Epithelial cell of esophagus (primary cell): ENCODE data around the gene ZC2HC1C.
"Not testable (repeated sequence)": the region's sequence is repeated elsewhere in the genome, so short reads cannot be mapped to it uniquely, and the experiment has no call there.

Source experiments
- DNase-seq: peaks from one replicate; pipeline ENCODE4 v3.0.0; 2010; ENCODE audit warnings: low read depth
- H3K4me3 ChIP-seq: 2 replicates; pipeline ENCODE4 v1.5.1; 2011; ENCODE audit warnings: mild to moderate bottlenecking, low read length, control low read depth
- TF ChIP-seq, protein P1 (sequence below): IDR thresholded peaks from 2 replicates; pipeline ENCODE4 v1.5.1; 2011; ENCODE audit warnings: low read depth, mild to moderate bottlenecking, low read length, control low read depth, inconsistent platforms; ENCODE audit not compliant: insufficient read depth; ENCODE audit errors: missing control alignments

ZC2HC1C gene

DNA sequence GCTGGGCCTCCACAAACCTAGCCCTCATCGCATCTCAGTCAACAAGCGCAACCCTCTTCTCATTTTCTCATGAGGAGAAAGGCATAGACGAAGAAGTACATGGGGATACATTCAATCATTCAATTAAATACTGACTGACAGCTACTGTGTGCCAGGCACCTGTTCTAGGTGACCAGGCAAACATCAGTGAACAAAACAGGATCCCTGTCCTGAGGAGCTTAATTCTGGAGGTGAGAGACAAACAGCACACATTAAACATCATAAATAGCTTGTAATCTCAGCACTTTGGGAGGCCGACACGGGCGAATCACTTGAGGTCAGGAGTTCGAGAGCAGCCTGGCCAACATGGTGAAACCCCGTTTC, 5.3 kb upstream of the ZC2HC1C start:
- TF ChIP-seq, protein P1, sequence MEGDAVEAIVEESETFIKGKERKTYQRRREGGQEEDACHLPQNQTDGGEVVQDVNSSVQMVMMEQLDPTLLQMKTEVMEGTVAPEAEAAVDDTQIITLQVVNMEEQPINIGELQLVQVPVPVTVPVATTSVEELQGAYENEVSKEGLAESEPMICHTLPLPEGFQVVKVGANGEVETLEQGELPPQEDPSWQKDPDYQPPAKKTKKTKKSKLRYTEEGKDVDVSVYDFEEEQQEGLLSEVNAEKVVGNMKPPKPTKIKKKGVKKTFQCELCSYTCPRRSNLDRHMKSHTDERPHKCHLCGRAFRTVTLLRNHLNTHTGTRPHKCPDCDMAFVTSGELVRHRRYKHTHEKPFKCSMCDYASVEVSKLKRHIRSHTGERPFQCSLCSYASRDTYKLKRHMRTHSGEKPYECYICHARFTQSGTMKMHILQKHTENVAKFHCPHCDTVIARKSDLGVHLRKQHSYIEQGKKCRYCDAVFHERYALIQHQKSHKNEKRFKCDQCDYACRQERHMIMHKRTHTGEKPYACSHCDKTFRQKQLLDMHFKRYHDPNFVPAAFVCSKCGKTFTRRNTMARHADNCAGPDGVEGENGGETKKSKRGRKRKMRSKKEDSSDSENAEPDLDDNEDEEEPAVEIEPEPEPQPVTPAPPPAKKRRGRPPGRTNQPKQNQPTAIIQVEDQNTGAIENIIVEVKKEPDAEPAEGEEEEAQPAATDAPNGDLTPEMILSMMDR: no peak
- H3K4me3 ChIP-seq: peak overlapping the region; percentile 96
- DNase-seq: no peak

DNA sequence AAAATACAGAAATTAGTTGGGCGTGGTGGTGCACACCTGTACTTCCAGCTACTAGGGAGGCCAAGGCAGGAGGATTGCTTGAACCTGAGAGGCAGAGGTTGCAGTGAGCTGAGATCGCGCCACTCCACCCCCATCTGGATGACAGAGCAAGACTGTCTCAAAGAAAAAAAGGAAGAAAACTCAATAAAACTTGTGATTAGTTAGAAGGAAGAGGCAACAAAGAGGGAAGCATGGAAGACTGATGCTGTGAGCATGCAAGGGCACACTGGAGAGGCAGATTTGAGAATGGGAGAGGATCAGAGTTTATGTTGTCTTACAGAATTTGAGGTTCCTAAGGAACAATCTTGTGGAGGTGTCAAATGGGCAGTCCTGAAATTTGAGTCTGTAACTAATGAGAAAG, 2.8 kb upstream of the ZC2HC1C start:
- TF ChIP-seq, protein P1: no peak
- H3K4me3 ChIP-seq: no peak overlapping the region
- DNase-seq: no peak

DNA sequence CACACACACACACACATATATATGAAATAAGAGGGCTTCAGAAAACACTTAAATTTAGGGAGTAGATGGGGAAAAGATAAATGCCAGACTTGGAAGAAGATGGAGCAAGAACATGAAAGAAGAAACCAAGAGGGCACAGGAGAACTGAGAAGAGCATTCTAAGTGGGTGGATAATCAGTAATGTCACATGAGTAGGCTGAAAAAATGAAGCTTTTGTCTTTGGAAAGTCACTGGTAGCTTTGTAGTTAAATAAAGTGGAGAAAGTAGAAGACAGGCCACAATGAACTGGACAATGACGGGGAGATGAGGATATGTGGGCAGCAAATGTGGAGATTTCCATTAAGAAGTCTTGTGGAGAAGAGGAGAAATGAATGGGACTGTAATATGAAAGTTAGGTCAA, 2.2 kb upstream of the ZC2HC1C start:
- no peak overlapping the region for H3K4me3 ChIP-seq
- DNase-seq: no peak
- TF ChIP-seq, protein P1: no peak

DNA sequence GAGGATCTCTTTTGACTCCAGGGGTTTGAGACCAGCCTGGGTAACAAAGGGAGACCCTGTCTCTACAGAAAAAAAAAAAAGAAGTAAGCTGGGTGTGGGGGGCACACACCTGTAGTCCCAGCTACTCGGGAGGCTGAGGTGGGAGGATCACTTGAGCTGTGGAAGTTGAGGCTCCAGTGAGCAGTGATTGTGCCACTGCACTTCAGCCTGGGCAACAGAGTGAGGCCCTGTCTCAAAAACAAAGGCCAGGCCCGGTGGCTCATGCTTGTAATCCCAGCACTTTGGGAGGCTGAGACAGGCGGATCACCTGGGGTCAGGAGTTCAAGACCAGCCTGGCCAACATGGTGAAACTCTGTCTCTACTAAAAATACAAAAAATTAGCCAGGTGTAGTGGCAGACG, 1.7 kb upstream of the ZC2HC1C start:
- not testable (repeated sequence) for H3K4me3 ChIP-seq, DNase-seq

DNA sequence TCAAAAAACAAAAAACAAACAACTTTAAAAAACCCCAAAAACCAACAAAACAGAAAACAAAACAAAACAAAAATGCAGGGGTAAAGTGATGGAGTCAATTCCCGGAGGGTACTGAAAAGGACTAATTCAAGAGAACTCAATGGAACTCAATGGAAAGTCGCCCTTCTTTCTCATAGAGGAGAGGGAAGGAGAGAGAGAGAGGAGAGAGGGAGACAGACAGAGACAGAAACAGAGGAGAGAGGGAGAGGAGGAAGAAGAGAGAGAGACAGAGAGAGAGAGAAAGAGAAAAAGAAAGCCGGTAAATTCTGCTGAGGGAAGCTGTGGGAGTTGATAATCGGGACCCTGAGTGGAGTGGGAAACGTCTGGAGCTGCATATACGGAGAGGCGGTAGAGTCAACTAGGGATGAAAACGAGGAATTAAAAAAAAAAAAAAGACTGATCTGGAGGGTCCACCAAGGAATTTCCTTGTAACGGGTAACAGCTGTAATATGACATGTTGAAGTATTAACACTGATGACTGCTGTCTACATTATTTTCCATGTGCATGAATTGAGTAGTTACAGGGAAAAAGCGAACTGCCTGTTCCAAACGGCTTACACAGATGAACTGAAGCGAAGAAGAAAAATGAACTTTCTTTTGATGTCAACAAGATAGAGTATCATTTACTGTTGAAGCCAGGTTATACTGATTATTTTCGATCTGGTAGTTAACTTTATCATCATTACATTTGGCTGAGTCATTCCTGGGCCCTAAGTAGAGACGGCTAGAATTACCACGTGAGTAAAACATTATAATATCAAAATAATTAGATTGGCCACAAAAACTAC, 934 bp upstream of the ZC2HC1C start:
- no peak for DNase-seq
- H3K4me3 ChIP-seq: peak overlapping the region; percentile 50
- TF ChIP-seq, protein P1: no peak

DNA sequence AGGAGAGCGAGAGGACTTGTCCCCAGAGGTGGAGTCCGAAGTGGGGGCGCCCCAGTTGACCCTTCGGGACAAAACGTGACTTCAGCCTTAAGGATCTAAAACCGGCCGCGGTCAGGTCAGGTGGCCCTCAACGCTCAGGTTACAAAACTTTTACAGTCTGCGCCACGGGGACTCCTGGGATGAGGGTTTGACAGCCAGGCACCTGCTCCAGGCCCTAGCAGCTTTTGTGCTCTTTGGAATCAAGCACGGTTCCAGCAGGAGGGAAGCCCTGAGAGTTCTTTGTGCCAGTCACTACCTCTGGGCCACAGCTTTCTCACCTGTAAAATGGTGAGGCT, 337 bp downstream of the ZC2HC1C start:
- no peak for DNase-seq
- peak overlapping the region; percentile 50 for H3K4me3 ChIP-seq
- TF ChIP-seq, protein P1: no peak

DNA sequence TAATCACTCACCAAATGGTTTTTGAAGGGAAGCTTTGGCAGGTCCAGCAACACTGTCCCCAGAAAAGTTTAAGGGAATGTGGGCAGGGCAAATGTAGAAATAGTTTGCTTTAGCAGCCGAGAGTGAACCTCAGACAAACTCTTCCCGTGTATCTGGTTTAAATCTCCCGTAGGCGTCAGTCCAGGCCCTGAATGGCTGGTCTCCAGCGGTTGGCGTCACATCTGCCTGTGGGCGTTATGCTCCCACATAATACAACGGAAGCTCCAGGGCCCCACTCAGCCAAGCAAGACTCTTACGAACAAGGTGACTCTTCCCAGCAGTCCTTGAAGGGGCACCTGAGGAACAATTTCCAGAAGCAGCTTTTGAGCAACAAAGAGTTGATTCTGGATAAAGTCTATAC, 942 bp downstream of the ZC2HC1C start:
- H3K4me3 ChIP-seq: no peak overlapping the region
- DNase-seq: no peak
- TF ChIP-seq, protein P1: no peak
